Cardiac ventricle fibroblast (primary cell): ENCODE results near the gene SPAM1. TPM values are rescaled to one million over a fixed set of nuclear protein-coding genes. Genes with fewer than 3 reads are reported as not detected.

ENCODE experiments used
- total RNA-seq: library from RNA; depleted of rRNA; stranded (reverse); fragments of >200 nt; gene quantifications from 2 replicates; pipeline ENCODE4 v1.2.3, GENCODE V29; 2015

Gene SPAM1, protein sequence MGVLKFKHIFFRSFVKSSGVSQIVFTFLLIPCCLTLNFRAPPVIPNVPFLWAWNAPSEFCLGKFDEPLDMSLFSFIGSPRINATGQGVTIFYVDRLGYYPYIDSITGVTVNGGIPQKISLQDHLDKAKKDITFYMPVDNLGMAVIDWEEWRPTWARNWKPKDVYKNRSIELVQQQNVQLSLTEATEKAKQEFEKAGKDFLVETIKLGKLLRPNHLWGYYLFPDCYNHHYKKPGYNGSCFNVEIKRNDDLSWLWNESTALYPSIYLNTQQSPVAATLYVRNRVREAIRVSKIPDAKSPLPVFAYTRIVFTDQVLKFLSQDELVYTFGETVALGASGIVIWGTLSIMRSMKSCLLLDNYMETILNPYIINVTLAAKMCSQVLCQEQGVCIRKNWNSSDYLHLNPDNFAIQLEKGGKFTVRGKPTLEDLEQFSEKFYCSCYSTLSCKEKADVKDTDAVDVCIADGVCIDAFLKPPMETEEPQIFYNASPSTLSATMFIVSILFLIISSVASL
- total RNA-seq: not detected in 2 replicates

DNA sequence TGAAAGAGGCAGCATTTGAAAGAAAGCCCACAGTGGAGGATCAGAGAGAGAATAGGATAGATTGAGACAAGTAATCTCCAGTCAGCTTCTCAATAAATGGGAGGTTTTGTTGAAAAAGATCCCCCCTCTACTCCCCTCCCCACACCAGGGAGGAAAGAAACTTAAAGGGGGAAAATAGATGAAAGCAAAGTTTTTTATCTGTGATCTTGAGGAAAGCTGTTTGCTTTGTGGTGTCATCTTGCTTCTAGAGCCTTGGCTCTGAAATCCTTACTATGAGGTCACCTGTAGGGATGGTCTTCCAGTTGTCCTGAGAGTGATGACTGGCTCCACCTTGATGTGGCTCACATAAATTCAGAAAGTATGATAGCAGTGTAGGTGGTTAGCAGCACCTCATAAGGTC is at the start of gene SPAM1:
Gene SPAM1, plus strand, starts transcription at position 301 of the 400 bp plus-strand sequence. CDS start 28,330 bp downstream, outside the sequence.

Other genes starting within 250 kb of the SPAM1 start
- gene WASL, start 176.2 kb upstream of the SPAM1 start, total RNA-seq: 29.5 and 34.0 TPM in 2 replicates
- not detected in 2 replicates for gene HYAL4, start 80.1 kb upstream of the SPAM1 start, total RNA-seq
- 7.6 and 9.2 TPM in 2 replicates for gene TMEM229A, start 107.8 kb downstream of the SPAM1 start, total RNA-seq